PC-9 (cell line): Measurements from ENCODE around the gene ING2.

Source experiments
- EZH2 ChIP-seq: fragments of 200-600 bp; sonication (generic); IDR thresholded peaks from 2 replicates; pipeline ENCODE4 v1.8.0; 2017; ENCODE audit warnings: antibody characterized with exemption, low read depth
- TF ChIP-seq, protein P1 (sequence below): fragments of 200-600 bp; sonication (generic); conservative IDR thresholded peaks from 2 replicates; pipeline ENCODE4 v1.6.1; 2017; ENCODE audit warnings: mixed run types, antibody characterized with exemption, mild to moderate bottlenecking, moderate library complexity

- TF ChIP-seq, protein P1, sequence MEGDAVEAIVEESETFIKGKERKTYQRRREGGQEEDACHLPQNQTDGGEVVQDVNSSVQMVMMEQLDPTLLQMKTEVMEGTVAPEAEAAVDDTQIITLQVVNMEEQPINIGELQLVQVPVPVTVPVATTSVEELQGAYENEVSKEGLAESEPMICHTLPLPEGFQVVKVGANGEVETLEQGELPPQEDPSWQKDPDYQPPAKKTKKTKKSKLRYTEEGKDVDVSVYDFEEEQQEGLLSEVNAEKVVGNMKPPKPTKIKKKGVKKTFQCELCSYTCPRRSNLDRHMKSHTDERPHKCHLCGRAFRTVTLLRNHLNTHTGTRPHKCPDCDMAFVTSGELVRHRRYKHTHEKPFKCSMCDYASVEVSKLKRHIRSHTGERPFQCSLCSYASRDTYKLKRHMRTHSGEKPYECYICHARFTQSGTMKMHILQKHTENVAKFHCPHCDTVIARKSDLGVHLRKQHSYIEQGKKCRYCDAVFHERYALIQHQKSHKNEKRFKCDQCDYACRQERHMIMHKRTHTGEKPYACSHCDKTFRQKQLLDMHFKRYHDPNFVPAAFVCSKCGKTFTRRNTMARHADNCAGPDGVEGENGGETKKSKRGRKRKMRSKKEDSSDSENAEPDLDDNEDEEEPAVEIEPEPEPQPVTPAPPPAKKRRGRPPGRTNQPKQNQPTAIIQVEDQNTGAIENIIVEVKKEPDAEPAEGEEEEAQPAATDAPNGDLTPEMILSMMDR: no peak
- no peak for TF ChIP-seq EZH2
These were observed 12.9 kb downstream of the ING2 start for GRCh38 chr4:183517781-183518180.
